H9 (cell line): ENCODE measurements around the gene MINAR2. TPM values are rescaled to one million over a fixed set of nuclear protein-coding genes. Genes with fewer than 3 reads are reported as not detected.

ENCODE experiments used
- DNase-seq: peaks from one replicate; pipeline ENCODE4 v3.0.0-alpha.2; 2017
- H2AFZ ChIP-seq: one replicate; pipeline ENCODE4 v1.6.1; 2013; ENCODE audit warnings: mild to moderate bottlenecking, low read length, control low read depth, moderate library complexity
- H2AK5ac ChIP-seq: 2 replicates; pipeline ENCODE4 v1.6.1; 2013; ENCODE audit warnings: low read length, control low read depth, mixed read lengths; ENCODE audit not compliant: insufficient read length
- H2BK120ac ChIP-seq: one replicate; pipeline ENCODE4 v1.6.1; 2013; ENCODE audit warnings: low read depth, mild to moderate bottlenecking, low read length, control low read depth, inconsistent platforms; ENCODE audit not compliant: poor library complexity, severe bottlenecking
- H2BK12ac ChIP-seq: 2 replicates; pipeline ENCODE4 v1.6.1; 2013; ENCODE audit warnings: low read length, control low read depth, mixed read lengths, low read depth; ENCODE audit not compliant: insufficient read length
- H2BK15ac ChIP-seq: 2 replicates; pipeline ENCODE4 v1.6.1; 2013; ENCODE audit warnings: low read depth, low read length, control low read depth
- H2BK20ac ChIP-seq: one replicate; pipeline ENCODE4 v1.6.1; 2013; ENCODE audit warnings: low read depth, mild to moderate bottlenecking, low read length, control low read depth, inconsistent platforms; ENCODE audit not compliant: poor library complexity, severe bottlenecking
- H2BK5ac ChIP-seq: 2 replicates; pipeline ENCODE4 v1.6.1; 2013; ENCODE audit warnings: low read length, control low read depth, mixed read lengths; ENCODE audit not compliant: insufficient read length
- H3K14ac ChIP-seq: 2 replicates; pipeline ENCODE4 v1.6.1; 2013; ENCODE audit warnings: low read length, control low read depth; ENCODE audit not compliant: insufficient read depth
- H3K18ac ChIP-seq: 2 replicates; pipeline ENCODE4 v1.6.1; 2013; ENCODE audit warnings: low read depth, mild to moderate bottlenecking, mixed read lengths, low read length, control low read depth; ENCODE audit not compliant: insufficient read length
- H3K23ac ChIP-seq: 2 replicates; pipeline ENCODE4 v1.6.1; 2013; ENCODE audit warnings: low read length, control low read depth, mixed read lengths, low read depth; ENCODE audit not compliant: insufficient read length
- H3K23me2 ChIP-seq: 2 replicates; pipeline ENCODE4 v1.6.1; 2013; ENCODE audit warnings: low read depth, mild to moderate bottlenecking, mixed read lengths, low read length, control low read depth; ENCODE audit not compliant: insufficient read length, poor library complexity, severe bottlenecking
- H3K27ac ChIP-seq: 2 replicates; pipeline ENCODE4 v1.5.1; 2013; ENCODE audit warnings: low read length, control low read depth, mixed read lengths, low read depth; ENCODE audit not compliant: insufficient read length
- H3K27me3 ChIP-seq: 2 replicates; pipeline ENCODE4 v1.6.1; 2013; ENCODE audit warnings: low read length, control low read depth, inconsistent platforms; ENCODE audit not compliant: insufficient read depth
- H3K4ac ChIP-seq: 2 replicates; pipeline ENCODE4 v1.6.1; 2013; ENCODE audit warnings: low read depth, mild to moderate bottlenecking, control low read depth, inconsistent platforms, low read length, moderate library complexity
- H3K4me1 ChIP-seq: 2 replicates; pipeline ENCODE4 v1.6.1; 2013; ENCODE audit warnings: low read length, control low read depth, inconsistent platforms; ENCODE audit not compliant: insufficient read depth
- H3K4me2 ChIP-seq: 2 replicates; pipeline ENCODE4 v1.6.1; 2013; ENCODE audit warnings: low read length, control low read depth, mixed read lengths; ENCODE audit not compliant: insufficient read length, insufficient read depth
- H3K56ac ChIP-seq: 2 replicates; pipeline ENCODE4 v1.6.1; 2013; ENCODE audit warnings: low read depth, mild to moderate bottlenecking, mixed read lengths, low read length, control low read depth; ENCODE audit not compliant: insufficient read length
- H3K79me1 ChIP-seq: 2 replicates; pipeline ENCODE4 v1.6.1; 2013; ENCODE audit warnings: low read depth, mild to moderate bottlenecking, moderate library complexity, low read length, control low read depth, inconsistent platforms; ENCODE audit not compliant: insufficient read depth, poor library complexity, severe bottlenecking
- H3K79me2 ChIP-seq: 2 replicates; pipeline ENCODE4 v1.6.1; 2013; ENCODE audit warnings: low read length, control low read depth, inconsistent platforms; ENCODE audit not compliant: insufficient read depth
- H3K9ac ChIP-seq: 2 replicates; pipeline ENCODE4 v1.6.1; 2013; ENCODE audit warnings: low read length, control low read depth, mixed read lengths; ENCODE audit not compliant: insufficient read length; ENCODE audit errors: extremely low read depth
- H3K9me3 ChIP-seq: one replicate; pipeline ENCODE4 v1.6.1; 2013; ENCODE audit warnings: low read depth, low read length, inconsistent platforms; ENCODE audit not compliant: control insufficient read depth
- H3T11ph ChIP-seq: one replicate; pipeline ENCODE4 v1.6.1; 2013; ENCODE audit warnings: mild to moderate bottlenecking, low read length, control low read depth, inconsistent platforms
- H4K20me1 ChIP-seq: one replicate; pipeline ENCODE4 v1.6.1; 2013; ENCODE audit not compliant: control insufficient read depth, insufficient read length, insufficient read depth
- H4K5ac ChIP-seq: 2 replicates; pipeline ENCODE4 v1.6.1; 2013; ENCODE audit warnings: low read depth, mild to moderate bottlenecking, mixed read lengths, low read length, control low read depth; ENCODE audit not compliant: insufficient read length
- H4K8ac ChIP-seq: replicated peaks from 2 replicates; pipeline ENCODE4 v1.6.1; 2013; ENCODE audit warnings: low read length, control low read depth, mixed read lengths, low read depth; ENCODE audit not compliant: insufficient read length
- H4K91ac ChIP-seq: 2 replicates; pipeline ENCODE4 v1.6.1; 2013; ENCODE audit warnings: low read depth, mild to moderate bottlenecking, moderate library complexity, mixed read lengths, low read length, control low read depth; ENCODE audit not compliant: insufficient read length
- H3K27ac Mint-ChIP-seq, 3 experiments: 2 replicates in 2 of 3; 3 replicates in 1 of 3; pipeline ENCODE4 v1.8.0; 2020 to 2021; ENCODE audit warnings: mixed read lengths in 3 of 3, mild to moderate bottlenecking in 1 of 3, moderate library complexity in 1 of 3
- H3K27me3 Mint-ChIP-seq: 2 replicates; pipeline ENCODE4 v1.8.0; 2021; ENCODE audit warnings: low read depth, mild to moderate bottlenecking, moderate library complexity, mixed read lengths
- H3K36me3 Mint-ChIP-seq, 3 experiments: 2 replicates in 2 of 3; 3 replicates in 1 of 3; pipeline ENCODE4 v1.8.0; 2020 to 2021; ENCODE audit warnings: low read depth in 3 of 3, mixed read lengths in 3 of 3; ENCODE audit not compliant: insufficient read depth in 1 of 3
- H3K4me1 Mint-ChIP-seq, 2 experiments: 2 replicates each; pipeline ENCODE4 v1.8.0; 2020; ENCODE audit warnings: mixed read lengths in 2 of 2
- H3K4me3 Mint-ChIP-seq, 2 experiments: 2 replicates in 1 of 2; 3 replicates in 1 of 2; pipeline ENCODE4 v1.8.0; 2020 to 2021; ENCODE audit warnings: mild to moderate bottlenecking in 2 of 2, mixed read lengths in 2 of 2, moderate library complexity in 1 of 2
- H3K9me3 Mint-ChIP-seq, 2 experiments: 2 replicates in 1 of 2; 3 replicates in 1 of 2; pipeline ENCODE4 v1.8.0; 2020; ENCODE audit warnings: mild to moderate bottlenecking in 2 of 2, mixed read lengths in 2 of 2, moderate library complexity in 1 of 2
- CTCF ChIP-seq: fragments of 200-600 bp; sonication (generic); conservative IDR thresholded peaks from 3 replicates; pipeline ENCODE4 v1.8.0; 2021; ENCODE audit warnings: antibody characterized with exemption, mild to moderate bottlenecking
- WGBS: extraction: QIAGEN DNeasy Blood & Tissue Kit; methylation state at CpG from one replicate; pipeline ENCODE4 v1.1.7; 2013; ENCODE audit warnings: missing lambda C conversion rate, low lambda C conversion rate, mixed read lengths; ENCODE audit not compliant: insufficient read length; ENCODE audit errors: extremely low coverage; 5-methylcytosine and 5-hydroxymethylcytosine counted together
- total RNA-seq: library from RNA; stranded (reverse); gene quantifications from 2 replicates; pipeline ENCODE4 v1.2.1, GENCODE V29; 2021

Gene MINAR2
- total RNA-seq, 1 experiment from 2014 or later: 0.09 TPM

- Histone ChIP-seq H3K27ac (no peak overlapping the region), H3K79me2 (0 out of 2 replicates have a peak, but pooled peaks cover 2% of the 10 kb centered on the region), H4K91ac (no peak overlapping the region), H3K14ac (no peak overlapping the region), H4K8ac (no peak overlapping the region), H3K23ac (no peak overlapping the region), H4K20me1 (no peaks in the 10 kb centered on the region), H3K18ac (no peak overlapping the region), H3K4me2 (no peak overlapping the region), H3K79me1 (no peaks in the 10 kb centered on the region), H3T11ph (no peak overlapping the region), H2AFZ (no peak overlapping the region), H3K4me1 (peaks cover 6% of the 10 kb centered on the region), H2BK5ac (no peak overlapping the region), H3K9ac (no peak overlapping the region), H4K5ac (no peak overlapping the region), H2BK15ac (no peak overlapping the region), H3K27me3 (no peaks in the 10 kb centered on the region), H2BK20ac (no peak overlapping the region), H2BK12ac (no peak overlapping the region), H3K56ac (no peak overlapping the region), H2AK5ac (no peak overlapping the region), H2BK120ac (no peak overlapping the region), H3K23me2 (no peaks in the 10 kb centered on the region), H3K4ac (no peak overlapping the region), H3K9me3 (no peaks in the 10 kb centered on the region)
- peaks cover 15 to 18% of the 10 kb centered on the region in 2 experiments for H3K4me1 Mint-ChIP-seq
- H3K27me3 Mint-ChIP-seq: no peaks in the 10 kb centered on the region
- no peak for DNase-seq
- peaks cover 0 to 2% (median 0%) of the 10 kb centered on the region in 3 experiments; a peak in 1 of 7 replicates for H3K36me3 Mint-ChIP-seq
- no peak for TF ChIP-seq CTCF
- H3K9me3 Mint-ChIP-seq: no peaks in the 10 kb centered on the region
- H3K4me3 Mint-ChIP-seq: no peak overlapping the region
- WGBS: no CpG with 5 or more reads among the region's 2 CpGs
- H3K27ac Mint-ChIP-seq: no peak overlapping the region
Observed at GRCh38 chr5:129739773-129740172, 8.1 kb upstream of the MINAR2 start.
